Choroid plexus epithelial cell (primary cell): Measurements from ENCODE around the gene ERN1.
"Not testable (repeated sequence)": the region's sequence is repeated elsewhere in the genome, so short reads cannot be mapped to it uniquely, and the experiment has no call there.

Experiments used
- DNase-seq: peaks from one replicate; pipeline ENCODE4 v3.0.0-alpha.2; 2010; ENCODE audit warnings: low read depth
- H3K4me3 ChIP-seq: 2 replicates; pipeline ENCODE4 v1.5.1; 2011; ENCODE audit warnings: low read depth, mild to moderate bottlenecking, control low read depth, low read length, moderate library complexity
- TF ChIP-seq, protein P1 (sequence below): conservative IDR thresholded peaks from 2 replicates; pipeline ENCODE4 v1.5.1; 2011; ENCODE audit warnings: low read depth, mild to moderate bottlenecking, control low read depth, inconsistent platforms, low read length, moderate library complexity

ERN1 gene

DNA sequence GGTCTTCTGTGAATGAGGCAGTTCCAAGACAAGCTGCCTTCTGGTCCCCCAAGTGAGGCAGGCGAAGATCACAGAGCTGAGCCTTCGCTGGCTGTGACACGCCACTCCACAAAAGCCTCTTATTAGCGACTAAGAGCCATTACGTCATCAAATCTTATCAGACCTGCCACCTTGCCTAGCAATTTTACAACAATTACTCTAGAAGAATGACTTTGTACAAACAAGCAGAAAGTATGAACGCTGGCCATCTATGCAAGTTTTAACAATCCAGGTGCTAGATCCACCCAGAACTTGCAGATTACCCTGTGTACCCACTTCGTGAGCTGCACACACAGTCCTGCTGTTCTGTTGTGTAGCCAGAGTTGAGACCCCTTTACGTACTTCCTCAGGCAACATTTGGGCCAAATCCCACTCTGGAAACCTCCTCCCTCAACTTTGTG lies 105.7 kb downstream of the ERN1 start:
- no peak for DNase-seq
- TF ChIP-seq, protein P1, sequence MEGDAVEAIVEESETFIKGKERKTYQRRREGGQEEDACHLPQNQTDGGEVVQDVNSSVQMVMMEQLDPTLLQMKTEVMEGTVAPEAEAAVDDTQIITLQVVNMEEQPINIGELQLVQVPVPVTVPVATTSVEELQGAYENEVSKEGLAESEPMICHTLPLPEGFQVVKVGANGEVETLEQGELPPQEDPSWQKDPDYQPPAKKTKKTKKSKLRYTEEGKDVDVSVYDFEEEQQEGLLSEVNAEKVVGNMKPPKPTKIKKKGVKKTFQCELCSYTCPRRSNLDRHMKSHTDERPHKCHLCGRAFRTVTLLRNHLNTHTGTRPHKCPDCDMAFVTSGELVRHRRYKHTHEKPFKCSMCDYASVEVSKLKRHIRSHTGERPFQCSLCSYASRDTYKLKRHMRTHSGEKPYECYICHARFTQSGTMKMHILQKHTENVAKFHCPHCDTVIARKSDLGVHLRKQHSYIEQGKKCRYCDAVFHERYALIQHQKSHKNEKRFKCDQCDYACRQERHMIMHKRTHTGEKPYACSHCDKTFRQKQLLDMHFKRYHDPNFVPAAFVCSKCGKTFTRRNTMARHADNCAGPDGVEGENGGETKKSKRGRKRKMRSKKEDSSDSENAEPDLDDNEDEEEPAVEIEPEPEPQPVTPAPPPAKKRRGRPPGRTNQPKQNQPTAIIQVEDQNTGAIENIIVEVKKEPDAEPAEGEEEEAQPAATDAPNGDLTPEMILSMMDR: no peak
- H3K4me3 ChIP-seq: no peak overlapping the region

DNA sequence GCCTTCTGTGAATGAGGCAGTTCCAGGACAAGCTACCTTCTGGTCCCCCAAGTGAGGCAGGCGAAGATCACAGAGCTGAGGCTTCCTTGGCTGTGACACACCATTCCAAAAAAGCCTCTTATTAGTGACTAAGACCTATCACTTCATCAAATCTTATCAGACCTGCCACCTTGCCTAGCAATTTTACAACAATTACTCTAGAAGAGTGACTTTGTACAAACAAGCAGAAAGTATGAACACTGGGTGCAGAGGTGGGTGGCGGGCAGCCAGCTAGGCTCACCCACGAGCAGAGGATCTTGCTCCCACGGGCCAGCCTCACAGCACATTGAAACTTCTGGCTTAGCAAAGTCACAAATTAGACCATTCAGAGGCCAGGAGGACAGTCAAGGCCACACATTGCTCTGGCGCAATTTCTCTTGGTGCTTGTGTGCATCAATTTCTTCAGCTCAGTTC lies 107.3 kb downstream of the ERN1 start:
- H3K4me3 ChIP-seq: no peak overlapping the region
- TF ChIP-seq, protein P1: no peak
- no peak for DNase-seq

DNA sequence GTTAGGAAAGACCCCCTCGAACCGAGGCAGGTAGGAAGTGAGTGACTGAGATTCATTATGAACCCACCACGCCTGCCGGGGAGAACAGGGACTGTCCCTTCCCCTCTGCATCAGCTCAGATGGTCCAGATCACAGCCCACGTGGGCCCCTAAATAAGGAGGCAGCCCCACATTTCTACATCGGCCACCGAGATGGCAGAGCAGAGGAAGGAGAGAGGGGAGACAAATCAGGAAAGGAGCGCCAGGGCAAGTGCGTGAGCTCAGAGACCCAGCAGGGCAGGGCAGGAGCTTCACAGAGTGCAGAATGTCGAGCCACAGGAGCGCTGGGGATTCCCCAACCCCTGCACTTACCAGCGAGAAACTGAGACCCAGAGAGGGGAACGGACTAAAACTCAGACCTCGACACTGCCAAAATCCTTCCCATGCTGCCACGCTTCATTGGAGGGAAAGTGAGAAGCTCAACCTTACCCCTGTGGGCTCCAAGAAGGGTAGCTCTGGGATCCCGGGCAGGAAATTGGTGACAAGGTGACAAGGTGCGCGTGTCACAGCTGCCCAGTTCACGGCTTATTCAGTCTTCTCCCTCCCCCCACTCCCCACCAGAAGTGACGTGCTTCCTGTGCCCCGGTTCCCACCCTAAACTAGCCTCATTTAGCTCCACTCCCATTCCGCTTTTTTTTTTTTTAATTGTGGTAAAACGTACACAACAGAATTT lies 109.7 kb downstream of the ERN1 start, which contains the start of gene ICAM2:
Gene ICAM2, minus strand, starts transcription at position 578 of the 711 bp plus-strand sequence. CDS start 13,942 bp downstream, outside the sequence.
- TF ChIP-seq, protein P1: no peak
- H3K4me3 ChIP-seq: no peak within 1 kb of the TSS
- no peak for DNase-seq

DNA sequence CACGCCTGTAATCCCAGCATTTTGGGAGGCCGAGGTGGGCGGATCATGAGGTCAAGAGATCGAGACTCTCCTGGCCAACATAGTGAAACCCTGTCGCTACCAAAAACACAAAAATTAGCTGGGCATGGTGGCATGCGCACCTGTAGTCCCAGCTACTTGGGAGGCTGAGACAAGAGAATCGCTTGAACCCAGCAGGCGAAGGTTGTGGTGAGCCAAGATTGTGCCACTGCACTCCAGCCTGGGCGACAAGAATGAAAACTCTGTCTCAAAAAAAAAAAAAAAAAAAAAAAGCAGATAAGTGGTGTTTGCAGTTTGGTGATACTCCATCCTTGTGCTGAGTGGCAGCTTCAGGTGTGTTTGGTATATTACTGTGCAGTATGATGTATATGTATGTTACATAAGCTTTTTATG lies 110.4 kb downstream of the ERN1 start:
- H3K4me3 ChIP-seq, DNase-seq: not testable (repeated sequence)

DNA sequence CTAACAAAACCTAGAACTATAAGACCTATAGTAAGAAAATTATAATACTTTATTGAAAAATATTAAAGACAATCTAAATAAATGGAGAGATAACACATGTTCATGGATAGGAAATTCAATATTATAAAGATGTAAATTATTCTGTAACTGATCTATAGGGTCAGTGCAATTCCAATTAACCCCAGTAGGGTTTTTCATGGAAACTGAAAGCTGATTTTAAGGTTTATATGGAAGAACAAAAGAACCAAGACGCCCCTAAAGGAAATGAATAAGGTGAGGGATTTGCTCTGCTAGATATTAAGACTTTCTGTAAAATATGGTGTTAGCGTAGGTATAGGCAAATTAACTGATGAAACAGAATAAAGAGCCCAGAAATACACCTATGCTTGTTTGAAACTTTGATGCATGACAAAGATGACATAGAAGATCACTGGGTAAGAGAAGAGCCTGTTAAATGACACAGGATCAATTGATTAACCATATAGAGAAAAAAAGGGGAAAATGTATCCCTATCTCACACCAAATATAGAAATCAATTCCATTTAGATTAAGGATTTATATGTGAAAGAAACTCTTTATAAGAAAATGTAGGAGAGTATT lies 112.5 kb downstream of the ERN1 start:
- TF ChIP-seq, protein P1: no peak
- DNase-seq: no peak
- H3K4me3 ChIP-seq: no peak overlapping the region

DNA sequence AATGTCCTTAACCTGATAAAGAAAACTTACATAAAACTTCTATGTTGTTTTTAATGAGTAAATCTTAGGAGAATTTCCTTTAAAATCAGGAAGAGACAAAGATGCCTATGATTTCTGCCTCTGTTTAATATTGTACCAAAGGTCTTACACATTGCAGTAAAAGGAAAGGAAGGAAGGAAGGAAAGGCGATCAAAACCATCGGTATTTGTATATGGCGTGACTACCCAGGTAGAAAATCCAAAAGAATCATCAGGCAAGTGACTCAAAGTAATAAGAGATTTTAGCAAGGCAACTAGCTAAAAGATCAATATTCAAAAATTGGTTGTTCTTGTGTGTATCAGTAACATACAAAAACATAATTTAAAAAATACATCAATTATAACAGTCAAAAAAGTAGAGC lies 113.0 kb downstream of the ERN1 start:
- no peak for DNase-seq
- TF ChIP-seq, protein P1: no peak
- H3K4me3 ChIP-seq: no peak overlapping the region

DNA sequence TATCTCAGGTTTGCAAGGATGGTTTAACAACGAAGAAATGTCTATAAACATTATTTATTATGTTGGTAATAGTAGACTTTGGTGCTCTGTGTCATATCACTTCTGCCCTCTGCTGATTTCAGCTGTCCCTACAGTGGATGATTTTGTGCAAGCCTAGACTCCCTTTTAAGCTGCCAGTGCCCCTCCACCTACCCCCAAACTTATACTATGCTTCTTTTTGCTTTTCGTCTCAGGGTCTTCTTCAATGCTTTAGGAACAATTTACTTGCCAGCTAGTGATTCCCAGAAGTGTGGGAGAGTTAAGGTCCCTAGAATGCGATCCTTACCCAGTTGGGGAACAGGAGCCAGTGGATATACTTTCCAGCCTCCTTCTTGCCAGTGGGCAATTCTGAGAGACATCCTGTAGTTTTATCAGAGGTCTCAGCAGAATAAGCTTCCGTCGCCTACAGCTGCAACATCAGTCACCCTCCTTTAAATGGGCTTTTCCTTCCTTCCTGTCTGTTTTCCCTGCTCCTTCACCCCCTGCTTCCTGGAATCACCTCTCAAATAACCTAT lies 113.6 kb downstream of the ERN1 start:
- TF ChIP-seq, protein P1: peak; percentile 41
- no peak overlapping the region for H3K4me3 ChIP-seq
- DNase-seq: no peak
